Astrocyte of the cerebellum (primary cell): Measurements from ENCODE around the gene APOA5.

Experiments
- DNase-seq: peaks from one replicate; pipeline ENCODE4 v3.0.0-alpha.2; 2011; ENCODE audit warnings: low read depth
- H3K4me3 ChIP-seq: 2 replicates; pipeline ENCODE4 v1.5.1; 2011; ENCODE audit warnings: mild to moderate bottlenecking, low read depth, low read length, moderate library complexity
- CTCF ChIP-seq: IDR thresholded peaks from 2 replicates; pipeline ENCODE4 v1.5.1; 2012; ENCODE audit warnings: low read length, low read depth, moderate library complexity, mild to moderate bottlenecking; ENCODE audit errors: missing control alignments
- in situ Hi-C: cut with HindIII; loops from 2 replicates; pipeline ENCODE4 v1.10.0; 2017; ENCODE audit warnings: low sequenced_read_pairs

The APOA5 gene

GRCh38 chr11:116791813-116792143 lies at the start of gene APOA5:
APOA5 (minus strand) TSS chr11:116791879; CDS start chr11:116791860, 19 bp downstream.
- in situ Hi-C loops = no loop called here
- H3K4me3 ChIP-seq = no peak within 1 kb of the TSS
- TF ChIP-seq CTCF = no peak
- DNase-seq = no peak

- no peak overlapping the region for H3K4me3 ChIP-seq
- TF ChIP-seq CTCF = no peak
- in situ Hi-C loops = no loop called here
- DNase-seq = no peak
These were observed 49.1 kb upstream of the APOA5 start for GRCh38 chr11:116840746-116841296.

GRCh38 chr11:116840224-116840745 lies 48.6 kb upstream of the APOA5 start:
- in situ Hi-C loops = no loop called here
- no peak for DNase-seq
- no peak overlapping the region for H3K4me3 ChIP-seq
- peak; percentile 23 for TF ChIP-seq CTCF

DNA sequence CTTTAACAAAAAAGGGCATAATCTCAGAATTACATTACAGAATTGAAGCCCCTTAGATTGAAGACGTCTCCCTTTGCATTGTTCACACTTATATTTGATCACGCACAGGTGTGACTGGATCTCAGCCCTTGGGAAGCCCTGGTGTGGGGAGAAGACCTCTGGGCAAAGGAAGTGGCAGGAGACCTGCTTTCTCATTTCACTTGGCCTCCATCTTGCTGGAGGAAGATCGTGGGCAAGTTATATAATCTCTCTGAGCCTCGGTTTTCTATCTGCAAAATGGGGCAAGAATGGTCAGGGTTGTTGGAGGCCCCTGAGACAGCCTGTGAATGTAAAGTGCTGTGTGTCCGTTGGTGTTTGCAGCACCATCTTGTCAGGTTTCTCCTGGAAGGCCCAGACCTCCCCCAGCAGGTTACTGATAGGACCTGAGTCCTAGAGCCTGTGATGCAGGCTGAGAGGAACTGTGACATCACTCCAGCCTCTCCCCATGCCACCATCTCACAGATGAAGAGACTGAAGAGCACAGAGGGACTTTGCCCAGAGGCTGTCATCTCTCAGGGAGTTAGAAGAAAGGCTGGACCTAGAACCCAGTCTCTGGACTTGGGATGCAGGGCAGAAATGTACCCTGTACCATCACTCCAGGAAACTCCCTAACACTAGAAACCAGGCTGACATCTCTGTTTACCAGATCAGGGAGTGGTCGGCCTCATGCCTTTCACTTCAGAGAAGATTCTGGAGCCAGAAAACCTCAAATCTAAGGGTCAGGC lies 46.8 kb upstream of the APOA5 start:
- no peak for TF ChIP-seq CTCF
- no peak overlapping the region for H3K4me3 ChIP-seq
- in situ Hi-C loops = no loop called here
- no peak for DNase-seq

- DNase-seq = no peak
- in situ Hi-C loops = no loop called here
- no peak for TF ChIP-seq CTCF
- no peak within 1 kb of the TSS for H3K4me3 ChIP-seq
These were observed 45.8 kb upstream of the APOA5 start, which contains the start of gene APOA1 for GRCh38 chr11:116837231-116838091. APOA1 (minus strand) TSS chr11:116837622; CDS start chr11:116837387, 235 bp downstream.

DNA sequence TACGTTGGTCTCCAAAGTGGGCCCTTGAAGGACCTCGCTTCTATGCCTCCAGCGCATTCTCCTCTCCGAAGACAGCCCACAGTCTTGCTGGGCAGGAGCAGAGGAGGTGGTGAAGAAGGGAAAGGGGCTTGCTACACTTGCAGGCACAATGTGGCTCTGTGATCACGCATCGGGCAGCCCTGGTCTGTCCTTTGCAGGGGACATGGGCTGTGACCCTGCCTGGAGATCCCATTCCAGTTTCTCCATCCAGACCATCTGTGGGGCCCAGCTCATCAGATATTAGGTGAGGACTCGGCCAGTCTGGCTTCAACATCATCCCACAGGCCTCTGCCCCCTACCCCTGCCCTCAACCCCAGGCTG lies 44.9 kb upstream of the APOA5 start:
- H3K4me3 ChIP-seq = no peak overlapping the region
- DNase-seq = no peak
- in situ Hi-C loops = no loop called here
- TF ChIP-seq CTCF = no peak
